ENCODE data around the gene ANTKMT. TPM values are rescaled to one million over a fixed set of nuclear protein-coding genes. Genes with fewer than 3 reads are reported as not detected.

ANTKMT gene
- total and polyA plus RNA-seq, 2 of the 8 experiments (the other 6 are each of a cell fraction or from before 2014, with no cell fraction given): 26.5 to 26.6 TPM

DNA sequence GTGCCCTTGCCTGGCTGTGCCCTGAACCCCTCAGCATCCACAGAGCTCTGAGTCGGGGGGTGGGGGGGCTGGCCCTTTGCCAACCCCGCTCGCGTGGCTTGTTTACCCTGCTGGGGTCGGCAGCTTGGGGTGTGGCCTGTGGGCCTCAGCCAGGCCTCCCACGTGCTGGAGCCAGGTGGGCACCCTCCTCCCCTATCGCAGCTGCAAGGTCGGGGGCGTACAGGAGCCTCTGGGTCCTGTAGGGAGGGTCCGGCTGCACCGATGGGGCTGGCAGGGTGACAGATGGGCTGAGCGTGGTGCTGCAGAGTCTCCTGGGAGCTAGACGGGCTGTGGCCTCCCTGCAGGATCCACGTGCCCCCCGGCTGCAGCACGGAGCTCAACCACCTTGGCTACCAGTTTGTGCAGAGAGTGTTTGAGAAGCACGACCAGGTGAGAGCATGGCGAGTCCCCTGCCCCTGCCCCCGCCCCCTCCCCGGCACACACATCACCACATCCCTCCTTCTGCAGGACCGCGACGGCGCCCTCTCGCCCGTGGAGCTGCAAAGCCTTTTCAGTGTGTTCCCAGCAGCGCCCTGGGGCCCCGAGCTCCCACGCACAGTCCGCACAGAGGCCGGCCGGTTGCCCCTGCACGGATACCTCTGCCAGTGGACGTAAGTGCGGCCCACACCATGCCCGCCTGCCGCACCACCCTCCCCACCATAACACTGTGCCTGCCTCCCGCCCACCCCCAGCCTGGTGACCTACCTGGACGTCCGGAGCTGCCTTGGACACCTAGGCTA is 49.4 kb upstream of the ANTKMT start:
- no peak overlapping the region for H3K9ac ChIP-seq (replicated peaks in 1 of 4; ENCODE audit: extremely low read depth in 1 of 4, low read depth in 3 of 4, low read length in 3 of 4)
- no peak overlapping the region for H2BK120ac ChIP-seq (replicated peaks; ENCODE audit: low read depth, low read length)
- H2BK5ac ChIP-seq (ENCODE audit: low read depth, low read length): no peak overlapping the region
- no peak overlapping the region for H2AFZ ChIP-seq (ENCODE audit: low read length)
- H3K4me1 ChIP-seq (replicated peaks in 1 of 4; ENCODE audit: control insufficient read depth in 3 of 4, insufficient read depth in 4 of 4, low read length in 3 of 4): peaks cover 0 to 19% (median 17%) of the 10 kb centered on the region in 4 experiments; a peak in 6 of 7 replicates
- peaks cover 14 to 44% (median 33%) of the 10 kb centered on the region in 4 experiments for H3K36me3 ChIP-seq (ENCODE audit: control insufficient read depth in 2 of 4, insufficient read depth in 4 of 4, low read length in 3 of 4)
- H2BK12ac ChIP-seq (ENCODE audit: low read depth, low read length): no peak overlapping the region
- no peak overlapping the region for H2AK5ac ChIP-seq (ENCODE audit: low read depth, low read length)
- H2BK15ac ChIP-seq (ENCODE audit: low read length): no peak overlapping the region
- H3K27ac ChIP-seq (ENCODE audit: low read depth, low read length): no peak overlapping the region
- DNase-seq (ENCODE audit: low read depth in 1 of 2, low spot score in 2 of 2) (no peak), FAIRE-seq (no peak)
- no peak overlapping the region for H3K4me2 ChIP-seq (ENCODE audit: insufficient read depth in 1 of 2, low read depth in 2 of 2, low read length in 2 of 2)
- H3K79me2 ChIP-seq (ENCODE audit: control insufficient read depth in 1 of 2, insufficient read depth in 2 of 2, low read length in 2 of 2): peaks cover 0 to 13% of the 10 kb centered on the region in 2 experiments; a peak in 1 of 4 replicates
- H3K18ac ChIP-seq (ENCODE audit: extremely low read depth, low read length): no peak overlapping the region
- POLR2A ChIA-PET (ENCODE audit: partially characterized antibody): interaction anchor here (0.8 to 17.4 kb wide), 6 partner anchors 6 to 38 kb away, joined by 3 to 214 read pairs (median 4); partner anchors contain the start of genes JMJD8, RHBDL1, RHOT2 and STUB1
- peaks cover 13% of the 10 kb centered on the region for H3K79me1 ChIP-seq (ENCODE audit: low read depth, low read length)
- H3K56ac ChIP-seq (replicated peaks; ENCODE audit: insufficient read length, low read depth, low read length): no peak overlapping the region
- H2BK20ac ChIP-seq (ENCODE audit: low read length): no peak overlapping the region
- no peak overlapping the region for H3K4ac ChIP-seq (replicated peaks; ENCODE audit: insufficient read length, low read depth, low read length)
- 94% methylated on average over 18 of the region's 40 CpGs; no CpG with 5 or more reads in 1 of the 2 experiments for WGBS, 2 experiments (ENCODE audit: extremely low coverage in 1 of 2, insufficient coverage in 1 of 2, insufficient read length in 1 of 2, insufficient replicate concordance in 2 of 2, low coverage in 1 of 2, low lambda C conversion rate in 2 of 2, missing lambda C conversion rate in 1 of 2)
- no peaks in the 10 kb centered on the region for H3K9me3 ChIP-seq (ENCODE audit: insufficient read depth in 2 of 2, low read depth in 1 of 2, low read length in 1 of 2)
- H4K8ac ChIP-seq (ENCODE audit: extremely low read depth, insufficient read depth, low read length): no peak overlapping the region
- H4K20me1 ChIP-seq (replicated peaks in 1 of 2; ENCODE audit: control insufficient read depth in 1 of 2, insufficient read depth in 2 of 2, low read length in 2 of 2): peaks cover 5 to 27% of the 10 kb centered on the region in 2 experiments
- H3K27me3 ChIP-seq (replicated peaks in 1 of 4; ENCODE audit: control insufficient read depth in 3 of 4, extremely low read depth in 1 of 4, insufficient read depth in 3 of 4, low read length in 3 of 4): peaks cover 0 to 2% (median 0%) of the 10 kb centered on the region in 4 experiments; a peak in 2 of 7 replicates
- CTCF ChIA-PET (ENCODE audit: partially characterized antibody): interaction anchor here (1.3 to 12.0 kb wide), 3 partner anchors 12 to 89 kb away, joined by 5 to 75 read pairs (median 7); partner anchors contain the start of gene WDR24
- no peak overlapping the region for H3K4me3 ChIP-seq (ENCODE audit: extremely low read depth in 1 of 4, insufficient read depth in 2 of 4, low read depth in 3 of 4, low read length in 4 of 4)
- no peak overlapping the region for H4K91ac ChIP-seq (replicated peaks; ENCODE audit: insufficient read length, low read length)
- H3K23me2 ChIP-seq (ENCODE audit: low read depth, low read length): peaks cover 12% of the 10 kb centered on the region
- H3K14ac ChIP-seq (ENCODE audit: insufficient read length): no peak overlapping the region
- no peak overlapping the region for H4K5ac ChIP-seq (ENCODE audit: insufficient read length, low read depth, low read length)
- H3K23ac ChIP-seq (ENCODE audit: insufficient read length): no peak overlapping the region
- TF ChIP-seq CEBPB (IDR thresholded peaks at IDR 0.05; ENCODE audit: low read depth, low read length) (no peak), FOSL1 (IDR thresholded peaks at IDR 0.05; ENCODE audit: insufficient read depth, low read depth, low read length) (no peak), USF2 (IDR thresholded peaks at IDR 0.05; ENCODE audit: low read length) (no peak), CTCF (IDR thresholded peaks at IDR 0.05; ENCODE audit: control extremely low read depth in 1 of 3, insufficient read depth in 1 of 3, low read depth in 1 of 3, low read length in 3 of 3) (no peak)
- TF ChIP-seq, protein P1, sequence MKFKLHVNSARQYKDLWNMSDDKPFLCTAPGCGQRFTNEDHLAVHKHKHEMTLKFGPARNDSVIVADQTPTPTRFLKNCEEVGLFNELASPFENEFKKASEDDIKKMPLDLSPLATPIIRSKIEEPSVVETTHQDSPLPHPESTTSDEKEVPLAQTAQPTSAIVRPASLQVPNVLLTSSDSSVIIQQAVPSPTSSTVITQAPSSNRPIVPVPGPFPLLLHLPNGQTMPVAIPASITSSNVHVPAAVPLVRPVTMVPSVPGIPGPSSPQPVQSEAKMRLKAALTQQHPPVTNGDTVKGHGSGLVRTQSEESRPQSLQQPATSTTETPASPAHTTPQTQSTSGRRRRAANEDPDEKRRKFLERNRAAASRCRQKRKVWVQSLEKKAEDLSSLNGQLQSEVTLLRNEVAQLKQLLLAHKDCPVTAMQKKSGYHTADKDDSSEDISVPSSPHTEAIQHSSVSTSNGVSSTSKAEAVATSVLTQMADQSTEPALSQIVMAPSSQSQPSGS (IDR thresholded peaks at IDR 0.05; ENCODE audit: low read length): no peak
